GM23338 (cell line): ENCODE results near the gene ATAD2B. TPM values are rescaled to one million over a fixed set of nuclear protein-coding genes. Genes with fewer than 3 reads are reported as not detected.

Source experiments
- ATAC-seq: fragments of 200-7000 bp; cut with Tn5 transposase; 3 replicates; pipeline ENCODE4 v1.9.1; 2020
- DNase-seq: peaks from one replicate; pipeline ENCODE4 v3.0.0-alpha.2; 2015; ENCODE audit warnings: low spot score
- H2AFZ ChIP-seq: fragments of 200-600 bp; sonication (generic); 2 replicates; pipeline ENCODE4 v1.8.0; 2016; ENCODE audit warnings: antibody characterized with exemption, mild to moderate bottlenecking, moderate library complexity
- H3F3A ChIP-seq: fragments of 200-600 bp; sonication (generic); replicated peaks from 2 replicates; pipeline ENCODE4 v1.8.0; 2017; ENCODE audit warnings: antibody characterized with exemption, mixed run types, low read depth
- H3K27ac ChIP-seq: fragments of 200-600 bp; sonication (generic); 2 replicates; pipeline ENCODE4 v1.6.1; 2016; ENCODE audit warnings: low read depth
- H3K27me3 ChIP-seq: fragments of 200-600 bp; sonication (generic); 2 replicates; pipeline ENCODE4 v1.8.0; 2016; ENCODE audit warnings: mild to moderate bottlenecking, mixed run types, moderate library complexity; ENCODE audit not compliant: insufficient read depth
- H3K36me3 ChIP-seq: fragments of 200-600 bp; sonication (generic); 2 replicates; pipeline ENCODE4 v1.8.0; 2016; ENCODE audit warnings: mild to moderate bottlenecking; ENCODE audit not compliant: insufficient read depth
- H3K4me1 ChIP-seq: fragments of 200-600 bp; sonication (generic); 2 replicates; pipeline ENCODE4 v1.8.0; 2016; ENCODE audit warnings: mild to moderate bottlenecking, moderate library complexity; ENCODE audit not compliant: insufficient read depth
- H3K4me2 ChIP-seq: fragments of 200-600 bp; sonication (generic); 2 replicates; pipeline ENCODE4 v1.7.1; 2017; ENCODE audit warnings: mixed run types
- H3K4me3 ChIP-seq: fragments of 200-600 bp; sonication (generic); 2 replicates; pipeline ENCODE4 v1.6.1; 2016; ENCODE audit warnings: mixed run types
- H3K79me2 ChIP-seq: fragments of 200-600 bp; sonication (generic); replicated peaks from 2 replicates; pipeline ENCODE4 v1.8.0; 2017; ENCODE audit warnings: mild to moderate bottlenecking; ENCODE audit not compliant: insufficient read depth
- H3K9me2 ChIP-seq: fragments of 200-600 bp; sonication (generic); 2 replicates; pipeline ENCODE4 v1.8.0; 2017; ENCODE audit not compliant: insufficient read depth
- H4K20me1 ChIP-seq: fragments of 200-600 bp; sonication (generic); replicated peaks from 2 replicates; pipeline ENCODE4 v1.8.0; 2017; ENCODE audit warnings: mild to moderate bottlenecking; ENCODE audit not compliant: insufficient read depth
- H3K27ac Mint-ChIP-seq: 2 replicates; pipeline ENCODE4 v1.8.0; 2020; ENCODE audit warnings: inconsistent platforms, mild to moderate bottlenecking, moderate library complexity, mixed read lengths
- H3K27me3 Mint-ChIP-seq: 3 replicates; pipeline ENCODE4 v1.8.0; 2022; ENCODE audit warnings: low read depth, mild to moderate bottlenecking, moderate library complexity, mixed read lengths, inconsistent platforms; ENCODE audit not compliant: insufficient read depth, poor library complexity
- H3K36me3 Mint-ChIP-seq: 3 replicates; pipeline ENCODE4 v1.8.0; 2021; ENCODE audit warnings: low read depth, mild to moderate bottlenecking, inconsistent platforms, moderate library complexity, mixed read lengths
- H3K4me1 Mint-ChIP-seq: 3 replicates; pipeline ENCODE4 v1.8.0; 2020; ENCODE audit warnings: mild to moderate bottlenecking, inconsistent platforms, mixed read lengths
- H3K4me3 Mint-ChIP-seq: 3 replicates; pipeline ENCODE4 v1.8.0; 2021; ENCODE audit warnings: moderate library complexity, mild to moderate bottlenecking, inconsistent platforms, mixed read lengths
- H3K9me3 Mint-ChIP-seq: 3 replicates; pipeline ENCODE4 v1.8.0; 2020; ENCODE audit warnings: moderate library complexity, mild to moderate bottlenecking, inconsistent platforms, mixed read lengths
- EZH2phosphoT487 ChIP-seq: fragments of 200-600 bp; sonication (generic); IDR thresholded peaks from one replicate; pipeline ENCODE4 v1.8.1; 2018; ENCODE audit warnings: antibody characterized with exemption; ENCODE audit not compliant: unreplicated experiment
- JUNB ChIP-seq: IDR thresholded peaks from one replicate; pipeline ENCODE4 v1.6.1; 2016; ENCODE audit warnings: antibody characterized with exemption; ENCODE audit not compliant: unreplicated experiment
- NANOG ChIP-seq: IDR thresholded peaks from 2 replicates; pipeline ENCODE4 v1.6.1; 2016; ENCODE audit warnings: antibody characterized with exemption, borderline replicate concordance
- STAT1 ChIP-seq: IDR thresholded peaks from one replicate; pipeline ENCODE4 v1.6.1; 2016; ENCODE audit warnings: antibody characterized with exemption; ENCODE audit not compliant: unreplicated experiment
- ZNF114 ChIP-seq: fragments of 250-450 bp; sonication (Bioruptor Pico); IDR thresholded peaks from 2 replicates; pipeline ENCODE4 v1.5.0; 2020; ENCODE audit warnings: mild to moderate bottlenecking, moderate library complexity
- polyA plus RNA-seq: library from polyadenylated mRNA; unstranded; fragments of >200 nt; fragmentation: Nextera tagmentation; extraction: Ambion mirVana; gene quantifications from 2 replicates; pipeline ENCODE4 v1.2.1, GENCODE V29; 2016
- total RNA-seq: library from RNA; depleted of rRNA; stranded (reverse); fragments of >200 nt; shearing (Covaris generic); gene quantifications from 2 replicates; pipeline ENCODE4 v1.2.3, GENCODE V29; 2014
- TF ChIP-seq, protein P1 (sequence below): fragments of 250-450 bp; sonication (Bioruptor Pico); IDR thresholded peaks from 2 replicates; pipeline ENCODE4 v1.5.0; 2020; ENCODE audit warnings: mild to moderate bottlenecking, moderate library complexity
- TF ChIP-seq, protein P2 (sequence below): IDR thresholded peaks from one replicate; pipeline ENCODE4 v1.6.1; 2018; ENCODE audit warnings: antibody characterized with exemption; ENCODE audit not compliant: unreplicated experiment

The ATAD2B gene
- total and polyA plus RNA-seq, 2 experiments from 2014 or later = 12.4 to 19.3 TPM

- DNase-seq = no peak
- Histone ChIP-seq H3K36me3 (no peaks in the 10 kb centered on the region; the same call in 1 of the 2 replicates), H3K27ac (no peak overlapping the region), H3F3A (no peaks in the 10 kb centered on the region), H3K4me3 (no peak overlapping the region), H3K27me3 (no peaks in the 10 kb centered on the region), H3K4me2 (no peak overlapping the region), H3K79me2 (no peaks in the 10 kb centered on the region), H4K20me1 (0 out of 2 replicates have a peak, but pooled peaks cover 4% of the 10 kb centered on the region), H3K4me1 (0 out of 2 replicates have a peak, but pooled peaks cover 5% of the 10 kb centered on the region), H2AFZ (no peak overlapping the region), H3K9me2 (no peaks in the 10 kb centered on the region)
- peaks cover 10% of the 10 kb centered on the region for H3K36me3 Mint-ChIP-seq
- no peak for TF ChIP-seq STAT1
- TF ChIP-seq JUNB = no peak
- TF ChIP-seq EZH2phosphoT487 = no peak
- no peak for TF ChIP-seq ZNF114 (CRISPR knock-in tag)
- TF ChIP-seq, protein P1, sequence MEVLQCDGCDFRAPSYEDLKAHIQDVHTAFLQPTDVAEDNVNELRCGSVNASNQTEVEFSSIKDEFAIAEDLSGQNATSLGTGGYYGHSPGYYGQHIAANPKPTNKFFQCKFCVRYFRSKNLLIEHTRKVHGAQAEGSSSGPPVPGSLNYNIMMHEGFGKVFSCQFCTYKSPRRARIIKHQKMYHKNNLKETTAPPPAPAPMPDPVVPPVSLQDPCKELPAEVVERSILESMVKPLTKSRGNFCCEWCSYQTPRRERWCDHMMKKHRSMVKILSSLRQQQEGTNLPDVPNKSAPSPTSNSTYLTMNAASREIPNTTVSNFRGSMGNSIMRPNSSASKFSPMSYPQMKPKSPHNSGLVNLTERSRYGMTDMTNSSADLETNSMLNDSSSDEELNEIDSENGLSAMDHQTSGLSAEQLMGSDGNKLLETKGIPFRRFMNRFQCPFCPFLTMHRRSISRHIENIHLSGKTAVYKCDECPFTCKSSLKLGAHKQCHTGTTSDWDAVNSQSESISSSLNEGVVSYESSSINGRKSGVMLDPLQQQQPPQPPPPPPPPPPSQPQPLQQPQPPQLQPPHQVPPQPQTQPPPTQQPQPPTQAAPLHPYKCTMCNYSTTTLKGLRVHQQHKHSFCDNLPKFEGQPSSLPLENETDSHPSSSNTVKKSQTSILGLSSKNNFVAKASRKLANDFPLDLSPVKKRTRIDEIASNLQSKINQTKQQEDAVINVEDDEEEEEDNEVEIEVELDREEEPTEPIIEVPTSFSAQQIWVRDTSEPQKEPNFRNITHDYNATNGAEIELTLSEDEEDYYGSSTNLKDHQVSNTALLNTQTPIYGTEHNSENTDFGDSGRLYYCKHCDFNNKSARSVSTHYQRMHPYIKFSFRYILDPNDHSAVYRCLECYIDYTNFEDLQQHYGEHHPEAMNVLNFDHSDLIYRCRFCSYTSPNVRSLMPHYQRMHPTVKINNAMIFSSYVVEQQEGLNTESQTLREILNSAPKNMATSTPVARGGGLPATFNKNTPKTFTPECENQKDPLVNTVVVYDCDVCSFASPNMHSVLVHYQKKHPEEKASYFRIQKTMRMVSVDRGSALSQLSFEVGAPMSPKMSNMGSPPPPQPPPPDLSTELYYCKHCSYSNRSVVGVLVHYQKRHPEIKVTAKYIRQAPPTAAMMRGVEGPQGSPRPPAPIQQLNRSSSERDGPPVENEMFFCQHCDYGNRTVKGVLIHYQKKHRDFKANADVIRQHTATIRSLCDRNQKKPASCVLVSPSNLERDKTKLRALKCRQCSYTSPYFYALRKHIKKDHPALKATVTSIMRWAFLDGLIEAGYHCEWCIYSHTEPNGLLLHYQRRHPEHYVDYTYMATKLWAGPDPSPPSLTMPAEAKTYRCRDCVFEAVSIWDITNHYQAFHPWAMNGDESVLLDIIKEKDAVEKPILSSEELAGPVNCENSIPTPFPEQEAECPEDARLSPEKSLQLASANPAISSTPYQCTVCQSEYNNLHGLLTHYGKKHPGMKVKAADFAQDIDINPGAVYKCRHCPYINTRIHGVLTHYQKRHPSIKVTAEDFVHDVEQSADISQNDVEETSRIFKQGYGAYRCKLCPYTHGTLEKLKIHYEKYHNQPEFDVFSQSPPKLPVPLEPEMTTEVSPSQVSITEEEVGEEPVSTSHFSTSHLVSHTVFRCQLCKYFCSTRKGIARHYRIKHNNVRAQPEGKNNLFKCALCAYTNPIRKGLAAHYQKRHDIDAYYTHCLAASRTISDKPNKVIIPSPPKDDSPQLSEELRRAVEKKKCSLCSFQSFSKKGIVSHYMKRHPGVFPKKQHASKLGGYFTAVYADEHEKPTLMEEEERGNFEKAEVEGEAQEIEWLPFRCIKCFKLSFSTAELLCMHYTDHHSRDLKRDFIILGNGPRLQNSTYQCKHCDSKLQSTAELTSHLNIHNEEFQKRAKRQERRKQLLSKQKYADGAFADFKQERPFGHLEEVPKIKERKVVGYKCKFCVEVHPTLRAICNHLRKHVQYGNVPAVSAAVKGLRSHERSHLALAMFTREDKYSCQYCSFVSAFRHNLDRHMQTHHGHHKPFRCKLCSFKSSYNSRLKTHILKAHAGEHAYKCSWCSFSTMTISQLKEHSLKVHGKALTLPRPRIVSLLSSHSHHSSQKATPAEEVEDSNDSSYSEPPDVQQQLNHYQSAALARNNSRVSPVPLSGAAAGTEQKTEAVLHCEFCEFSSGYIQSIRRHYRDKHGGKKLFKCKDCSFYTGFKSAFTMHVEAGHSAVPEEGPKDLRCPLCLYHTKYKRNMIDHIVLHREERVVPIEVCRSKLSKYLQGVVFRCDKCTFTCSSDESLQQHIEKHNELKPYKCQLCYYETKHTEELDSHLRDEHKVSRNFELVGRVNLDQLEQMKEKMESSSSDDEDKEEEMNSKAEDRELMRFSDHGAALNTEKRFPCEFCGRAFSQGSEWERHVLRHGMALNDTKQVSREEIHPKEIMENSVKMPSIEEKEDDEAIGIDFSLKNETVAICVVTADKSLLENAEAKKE (CRISPR knock-in tag) = no peak
- TF ChIP-seq NANOG = no peak
- TF ChIP-seq, protein P2, sequence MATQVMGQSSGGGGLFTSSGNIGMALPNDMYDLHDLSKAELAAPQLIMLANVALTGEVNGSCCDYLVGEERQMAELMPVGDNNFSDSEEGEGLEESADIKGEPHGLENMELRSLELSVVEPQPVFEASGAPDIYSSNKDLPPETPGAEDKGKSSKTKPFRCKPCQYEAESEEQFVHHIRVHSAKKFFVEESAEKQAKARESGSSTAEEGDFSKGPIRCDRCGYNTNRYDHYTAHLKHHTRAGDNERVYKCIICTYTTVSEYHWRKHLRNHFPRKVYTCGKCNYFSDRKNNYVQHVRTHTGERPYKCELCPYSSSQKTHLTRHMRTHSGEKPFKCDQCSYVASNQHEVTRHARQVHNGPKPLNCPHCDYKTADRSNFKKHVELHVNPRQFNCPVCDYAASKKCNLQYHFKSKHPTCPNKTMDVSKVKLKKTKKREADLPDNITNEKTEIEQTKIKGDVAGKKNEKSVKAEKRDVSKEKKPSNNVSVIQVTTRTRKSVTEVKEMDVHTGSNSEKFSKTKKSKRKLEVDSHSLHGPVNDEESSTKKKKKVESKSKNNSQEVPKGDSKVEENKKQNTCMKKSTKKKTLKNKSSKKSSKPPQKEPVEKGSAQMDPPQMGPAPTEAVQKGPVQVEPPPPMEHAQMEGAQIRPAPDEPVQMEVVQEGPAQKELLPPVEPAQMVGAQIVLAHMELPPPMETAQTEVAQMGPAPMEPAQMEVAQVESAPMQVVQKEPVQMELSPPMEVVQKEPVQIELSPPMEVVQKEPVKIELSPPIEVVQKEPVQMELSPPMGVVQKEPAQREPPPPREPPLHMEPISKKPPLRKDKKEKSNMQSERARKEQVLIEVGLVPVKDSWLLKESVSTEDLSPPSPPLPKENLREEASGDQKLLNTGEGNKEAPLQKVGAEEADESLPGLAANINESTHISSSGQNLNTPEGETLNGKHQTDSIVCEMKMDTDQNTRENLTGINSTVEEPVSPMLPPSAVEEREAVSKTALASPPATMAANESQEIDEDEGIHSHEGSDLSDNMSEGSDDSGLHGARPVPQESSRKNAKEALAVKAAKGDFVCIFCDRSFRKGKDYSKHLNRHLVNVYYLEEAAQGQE = no peak
- no peak overlapping the region for H3K4me3 Mint-ChIP-seq
- ATAC-seq = no peak
- peaks cover 11% of the 10 kb centered on the region for H3K4me1 Mint-ChIP-seq
- H3K9me3 Mint-ChIP-seq = peaks cover under 1% of the 10 kb centered on the region; the same call in 2 of the 3 replicates
- H3K27ac Mint-ChIP-seq = no peak overlapping the region
- H3K27me3 Mint-ChIP-seq = no peaks in the 10 kb centered on the region
These were observed 181.2 kb downstream of the ATAD2B start for GRCh38 chr2:23745726-23746105.
